Caco-2 (cell line): Measurements from ENCODE around the gene DKK2. TPM values are rescaled to one million over a fixed set of nuclear protein-coding genes. Genes with fewer than 3 reads are reported as not detected.

ENCODE experiments used
- BruUV-seq: library from RNA; stranded (reverse); fragments of 400-500 nt; replicated peaks from 2 replicates; lab custom pipeline; 2021; lab: Mats Ljungman, UMichigan
- CTCF ChIA-PET: fragments of 300-600 bp; sonication (Branson Sonifier 250); formaldehyde crosslinking; loops from one replicate; lab custom pipeline; 2022; ENCODE audit warnings: antibody characterized with exemption; lab: Charles Lee
- POLR2A ChIA-PET: fragments of 300-600 bp; sonication (Branson Sonifier 250); formaldehyde crosslinking; loops from one replicate; lab custom pipeline; 2022; ENCODE audit warnings: antibody characterized with exemption; lab: Charles Lee
- DNase-seq, 2 experiments: peaks; one replicate each; pipeline versions ENCODE4 v3.0.0 to v3.0.0-alpha.2; 2020 to 2022
- H3K27me3 ChIP-seq: replicated peaks from 2 replicates; pipeline ENCODE4 v1.6.0; 2011; ENCODE audit warnings: low read length; ENCODE audit not compliant: control insufficient read depth, insufficient read depth
- H3K36me3 ChIP-seq: 2 replicates; pipeline ENCODE4 v1.5.1; 2011; ENCODE audit warnings: low read length; ENCODE audit not compliant: control insufficient read depth, insufficient read depth
- H3K4me1 ChIP-seq: fragments of 250-450 bp; sonication (Bioruptor Pico); 2 replicates; pipeline ENCODE4 v1.5.1; 2020; ENCODE audit warnings: mild to moderate bottlenecking
- H3K4me3 ChIP-seq: 2 replicates; pipeline ENCODE4 v1.5.1; 2011; ENCODE audit warnings: low read depth, mild to moderate bottlenecking, control low read depth, low read length
- H3K9me3 ChIP-seq: fragments of 250-450 bp; sonication (Bioruptor Pico); 2 replicates; pipeline ENCODE4 v1.5.1; 2020; ENCODE audit warnings: mild to moderate bottlenecking, moderate library complexity
- H3K27ac Mint-ChIP-seq: one replicate; pipeline ENCODE4 v1.8.0; 2022; ENCODE audit warnings: mixed read lengths; ENCODE audit not compliant: unreplicated experiment
- H3K27me3 Mint-ChIP-seq: one replicate; pipeline ENCODE4 v1.8.0; 2022; ENCODE audit warnings: mixed read lengths; ENCODE audit not compliant: insufficient read depth, unreplicated experiment
- H3K36me3 Mint-ChIP-seq: one replicate; pipeline ENCODE4 v1.8.0; 2022; ENCODE audit warnings: mild to moderate bottlenecking, mixed read lengths; ENCODE audit not compliant: insufficient read depth, unreplicated experiment
- H3K4me1 Mint-ChIP-seq: one replicate; pipeline ENCODE4 v1.8.0; 2022; ENCODE audit warnings: low read depth, mixed read lengths; ENCODE audit not compliant: unreplicated experiment
- H3K4me3 Mint-ChIP-seq: one replicate; pipeline ENCODE4 v1.8.0; 2022; ENCODE audit warnings: mild to moderate bottlenecking, moderate library complexity, mixed read lengths; ENCODE audit not compliant: unreplicated experiment
- H3K9me3 Mint-ChIP-seq: one replicate; pipeline ENCODE4 v1.8.0; 2022; ENCODE audit warnings: mixed read lengths; ENCODE audit not compliant: unreplicated experiment
- intact Hi-C: fragments of 100-400 bp; cut with micrococcal nuclease; formaldehyde crosslinking; loops from one replicate; pipeline ENCODE4 v1.10.0; 2022; ENCODE audit not compliant: unreplicated experiment
- total RNA-seq: library from RNA; stranded (reverse); gene quantifications from 2 replicates; pipeline ENCODE4 v1.2.3, GENCODE V29; 2022
- TF ChIP-seq, protein P1 (sequence below), 2 experiments: fragments of 200-600 bp in 1 of 2; IDR thresholded peaks; 1 replicate in 1 of 2; 2 replicates in 1 of 2; pipeline versions ENCODE4 v1.5.1 to v1.8.0; 2011 to 2022; ENCODE audit warnings: antibody characterized with exemption in 1 of 2, control low read depth in 1 of 2, inconsistent platforms in 1 of 2, low read depth in 1 of 2, low read length in 1 of 2, mild to moderate bottlenecking in 1 of 2, moderate library complexity in 1 of 2; ENCODE audit not compliant: insufficient read depth in 1 of 2, severe bottlenecking in 1 of 2, unreplicated experiment in 1 of 2

DKK2 gene
- total RNA-seq, 1 experiment from 2014 or later = not detected

DNA sequence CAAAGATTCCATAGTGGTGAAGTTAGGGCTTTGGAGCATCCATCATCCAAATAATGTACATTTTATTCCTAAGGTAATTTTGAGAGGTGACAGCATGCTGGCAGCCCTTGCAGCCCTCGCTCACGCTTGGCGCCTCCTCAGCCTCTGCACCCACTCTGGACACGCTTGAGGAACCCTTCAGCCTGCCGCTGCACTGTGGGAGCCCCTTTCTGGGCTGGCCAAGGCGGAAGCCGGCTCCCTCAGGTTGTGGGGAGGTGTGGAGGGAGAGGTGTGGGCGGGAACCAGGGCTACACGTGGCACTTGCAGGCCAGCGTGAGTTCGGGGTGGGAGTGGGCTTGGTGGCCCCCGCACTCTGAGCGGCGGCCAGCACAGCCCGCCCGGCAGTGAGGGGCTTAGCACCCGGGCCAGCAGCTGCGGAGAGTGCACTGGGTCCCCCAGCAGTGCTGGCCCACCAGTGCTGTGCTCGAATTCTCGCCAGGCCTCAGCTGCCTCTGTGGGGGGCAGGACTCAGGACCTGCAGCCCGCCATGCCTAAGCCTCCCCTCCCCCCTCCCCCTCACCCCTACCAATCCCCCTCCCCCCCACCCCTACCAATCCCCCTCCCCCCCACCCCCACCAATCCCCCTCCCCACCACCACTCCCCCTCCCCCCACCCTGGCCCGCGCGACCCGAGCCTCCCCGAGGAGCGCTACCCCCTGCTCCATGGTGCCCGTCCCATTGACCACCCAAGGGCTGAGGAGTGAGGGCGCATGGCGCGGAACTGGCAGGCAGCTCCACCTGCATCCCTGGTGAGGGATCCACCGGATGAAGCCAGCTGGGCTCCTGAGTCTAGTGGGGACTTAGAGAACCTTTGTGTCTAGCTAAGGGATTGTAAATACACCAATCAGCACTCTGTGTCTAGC is 37.0 kb upstream of the DKK2 start:
- H3K27ac Mint-ChIP-seq = no peak overlapping the region
- no peaks in the 10 kb centered on the region for H3K27me3 ChIP-seq
- intact Hi-C loops = no loop called here
- TF ChIP-seq, protein P1, sequence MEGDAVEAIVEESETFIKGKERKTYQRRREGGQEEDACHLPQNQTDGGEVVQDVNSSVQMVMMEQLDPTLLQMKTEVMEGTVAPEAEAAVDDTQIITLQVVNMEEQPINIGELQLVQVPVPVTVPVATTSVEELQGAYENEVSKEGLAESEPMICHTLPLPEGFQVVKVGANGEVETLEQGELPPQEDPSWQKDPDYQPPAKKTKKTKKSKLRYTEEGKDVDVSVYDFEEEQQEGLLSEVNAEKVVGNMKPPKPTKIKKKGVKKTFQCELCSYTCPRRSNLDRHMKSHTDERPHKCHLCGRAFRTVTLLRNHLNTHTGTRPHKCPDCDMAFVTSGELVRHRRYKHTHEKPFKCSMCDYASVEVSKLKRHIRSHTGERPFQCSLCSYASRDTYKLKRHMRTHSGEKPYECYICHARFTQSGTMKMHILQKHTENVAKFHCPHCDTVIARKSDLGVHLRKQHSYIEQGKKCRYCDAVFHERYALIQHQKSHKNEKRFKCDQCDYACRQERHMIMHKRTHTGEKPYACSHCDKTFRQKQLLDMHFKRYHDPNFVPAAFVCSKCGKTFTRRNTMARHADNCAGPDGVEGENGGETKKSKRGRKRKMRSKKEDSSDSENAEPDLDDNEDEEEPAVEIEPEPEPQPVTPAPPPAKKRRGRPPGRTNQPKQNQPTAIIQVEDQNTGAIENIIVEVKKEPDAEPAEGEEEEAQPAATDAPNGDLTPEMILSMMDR (IDR thresholded peaks at IDR 0.05; ENCODE audit: insufficient read depth in 1 of 2, low read depth in 1 of 2, low read length in 1 of 2, severe bottlenecking in 1 of 2, unreplicated experiment in 1 of 2) = no peak
- BruUV-seq = no TSS peak
- no peaks in the 10 kb centered on the region for H3K9me3 Mint-ChIP-seq
- ChIA-PET CTCF (no interaction called here), POLR2A (no interaction called here)
- DNase-seq = no peak
- no peaks in the 10 kb centered on the region for H3K36me3 ChIP-seq
- no peaks in the 10 kb centered on the region for H3K27me3 Mint-ChIP-seq
- no peak overlapping the region for H3K4me3 ChIP-seq
- no peaks in the 10 kb centered on the region for H3K36me3 Mint-ChIP-seq
- no peaks in the 10 kb centered on the region for H3K4me1 Mint-ChIP-seq
- H3K4me1 ChIP-seq = no peaks in the 10 kb centered on the region
- no peaks in the 10 kb centered on the region for H3K9me3 ChIP-seq
- H3K4me3 Mint-ChIP-seq = no peak overlapping the region

DNA sequence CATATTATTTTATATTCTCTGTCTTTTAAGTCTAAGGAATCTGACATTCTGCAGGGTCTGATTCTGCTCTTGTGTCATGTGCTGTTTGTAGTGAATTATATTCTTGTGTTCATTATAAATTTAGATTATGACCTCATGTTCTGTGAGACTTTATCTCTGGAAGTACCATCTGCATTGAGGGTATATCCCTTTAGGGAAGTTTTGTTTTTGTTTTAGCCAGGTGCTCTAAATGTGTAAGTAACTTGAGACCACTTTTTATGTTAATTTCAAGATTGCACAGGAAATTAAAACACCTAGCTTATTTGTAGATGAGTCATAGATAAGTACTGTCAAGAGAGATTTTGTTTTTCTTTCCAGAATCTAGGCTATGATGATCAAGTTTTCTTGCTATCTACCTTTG is 35.0 kb upstream of the DKK2 start:
- TF ChIP-seq, protein P1 (IDR thresholded peaks at IDR 0.05; ENCODE audit: insufficient read depth in 1 of 2, low read depth in 1 of 2, low read length in 1 of 2, severe bottlenecking in 1 of 2, unreplicated experiment in 1 of 2) = no peak
- POLR2A ChIA-PET = no interaction called here
- Histone ChIP-seq H3K27me3 (no peaks in the 10 kb centered on the region), H3K4me1 (no peaks in the 10 kb centered on the region), H3K36me3 (no peaks in the 10 kb centered on the region), H3K9me3 (no peaks in the 10 kb centered on the region), H3K4me3 (no peak overlapping the region)
- BruUV-seq = no TSS peak
- Mint-ChIP-seq H3K4me1 (no peaks in the 10 kb centered on the region), H3K27ac (no peak overlapping the region), H3K4me3 (no peak overlapping the region), H3K9me3 (no peaks in the 10 kb centered on the region), H3K36me3 (no peaks in the 10 kb centered on the region), H3K27me3 (no peaks in the 10 kb centered on the region)
- DNase-seq = no peak
- CTCF ChIA-PET = no interaction called here
- intact Hi-C loops = no loop called here

DNA sequence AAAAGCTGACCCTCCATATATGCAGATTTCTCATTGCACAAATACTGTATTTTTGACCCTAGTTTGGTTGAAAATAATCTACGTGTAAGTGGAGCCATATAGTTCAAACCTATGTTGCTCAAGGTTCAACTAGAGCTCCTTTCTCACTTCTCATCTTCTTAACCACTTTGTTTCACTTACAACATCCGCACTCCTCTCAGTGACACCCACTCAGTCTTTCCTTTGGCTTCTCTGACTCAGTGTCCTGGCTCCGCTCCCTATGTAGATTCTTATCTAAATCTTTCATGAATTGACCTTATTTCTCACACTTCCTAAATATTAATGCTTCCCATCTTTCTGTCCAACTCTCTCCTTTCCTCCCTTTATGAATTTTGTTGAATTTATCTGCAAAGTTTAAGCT is 32.9 kb upstream of the DKK2 start:
- Mint-ChIP-seq H3K4me1 (no peaks in the 10 kb centered on the region), H3K27ac (no peak overlapping the region), H3K9me3 (no peaks in the 10 kb centered on the region), H3K27me3 (no peaks in the 10 kb centered on the region), H3K36me3 (no peaks in the 10 kb centered on the region), H3K4me3 (no peak overlapping the region)
- Histone ChIP-seq H3K27me3 (no peaks in the 10 kb centered on the region), H3K4me3 (no peak overlapping the region), H3K4me1 (no peaks in the 10 kb centered on the region), H3K9me3 (no peaks in the 10 kb centered on the region), H3K36me3 (no peaks in the 10 kb centered on the region)
- ChIA-PET CTCF (no interaction called here), POLR2A (no interaction called here)
- no TSS peak for BruUV-seq
- TF ChIP-seq, protein P1 (IDR thresholded peaks at IDR 0.05; ENCODE audit: insufficient read depth in 1 of 2, low read depth in 1 of 2, low read length in 1 of 2, severe bottlenecking in 1 of 2, unreplicated experiment in 1 of 2) = no peak
- no peak for DNase-seq
- intact Hi-C loops = no loop called here
